ENCODE data around the gene IQGAP2.

IQGAP2 gene

GRCh38 chr5:76672242-76672641 is 269.2 kb downstream of the IQGAP2 start:
- H3K14ac ChIP-seq (ENCODE audit: low read length): no peak overlapping the region
- no peak overlapping the region for H3K18ac ChIP-seq (ENCODE audit: low read length)
- H3K79me2 ChIP-seq (ENCODE audit: control insufficient read depth, insufficient read depth, low read length, poor library complexity): no peaks in the 10 kb centered on the region
- no peak overlapping the region for H3K4me2 ChIP-seq (ENCODE audit: low read length)
- H3K9ac ChIP-seq (ENCODE audit: low read length): no peak overlapping the region
- H3K4me1 ChIP-seq (ENCODE audit: control insufficient read depth in 1 of 2, insufficient read depth in 2 of 2, low read length in 2 of 2): no peaks in the 10 kb centered on the region
- no peaks in the 10 kb centered on the region for H3K79me1 ChIP-seq (ENCODE audit: low read length)
- H3K27ac ChIP-seq (ENCODE audit: low read depth, low read length): no peak overlapping the region
- WGBS (ENCODE audit: extremely low coverage, insufficient coverage, insufficient read length): no CpG with 5 or more reads among the region's 2 CpGs
- no peak for DNase-seq
- no peak overlapping the region for H2BK5ac ChIP-seq (ENCODE audit: low read depth, low read length, poor library complexity)
- no peak overlapping the region for H2BK12ac ChIP-seq (ENCODE audit: low read length)
- H2AFZ ChIP-seq (ENCODE audit: insufficient read depth, low read length, poor library complexity): no peak overlapping the region
- H4K91ac ChIP-seq (ENCODE audit: low read depth, low read length): no peak overlapping the region
- no peak overlapping the region for H3K4me3 ChIP-seq (ENCODE audit: low read depth, low read length)
- no peaks in the 10 kb centered on the region for H3K36me3 ChIP-seq (ENCODE audit: control insufficient read depth in 1 of 2, insufficient read depth in 2 of 2, low read length in 2 of 2)
- H3K9me3 ChIP-seq (ENCODE audit: insufficient read depth, low read depth, low read length): no peaks in the 10 kb centered on the region
- no peak overlapping the region for H2AK5ac ChIP-seq (ENCODE audit: low read length)
- H4K12ac ChIP-seq (ENCODE audit: low read depth, low read length): no peak overlapping the region
- H2BK120ac ChIP-seq (ENCODE audit: insufficient read depth, low read length, poor library complexity): no peak overlapping the region
- H3K27me3 ChIP-seq (ENCODE audit: insufficient read depth, low read length): no peaks in the 10 kb centered on the region
- no peak overlapping the region for H4K8ac ChIP-seq (ENCODE audit: low read depth, low read length)
- no peak overlapping the region for H3K4ac ChIP-seq (ENCODE audit: low read depth, low read length)
- no peak overlapping the region for H3K23ac ChIP-seq (ENCODE audit: low read length)

DNA sequence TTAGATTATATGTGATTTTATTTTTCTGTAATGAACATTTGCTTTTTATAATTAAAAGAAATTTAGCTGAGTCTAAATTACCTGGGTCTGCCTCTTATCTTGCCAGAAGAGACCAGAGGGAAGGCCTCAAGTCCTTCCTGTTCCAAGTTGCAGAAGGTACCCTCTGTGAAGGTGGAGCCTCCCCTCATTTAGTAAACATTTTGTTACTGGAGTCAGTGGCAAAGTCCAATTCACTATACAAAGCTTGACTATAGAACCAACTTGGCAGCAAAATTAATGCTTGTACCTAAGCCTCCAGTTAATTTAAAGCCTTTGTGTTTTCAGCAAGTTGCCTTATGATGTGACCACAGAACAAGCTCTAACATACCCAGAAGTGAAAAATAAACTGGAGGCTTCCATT is 270.0 kb downstream of the IQGAP2 start:
- Histone ChIP-seq H3K23ac (ENCODE audit: low read length) (no peak overlapping the region), H3K27me3 (ENCODE audit: insufficient read depth, low read length) (no peaks in the 10 kb centered on the region), H3K18ac (ENCODE audit: low read length) (no peak overlapping the region), H3K9me3 (ENCODE audit: insufficient read depth, low read depth, low read length) (no peaks in the 10 kb centered on the region), H2BK12ac (ENCODE audit: low read length) (no peak overlapping the region), H2AFZ (ENCODE audit: insufficient read depth, low read length, poor library complexity) (no peak overlapping the region), H3K14ac (ENCODE audit: low read length) (no peak overlapping the region), H4K12ac (ENCODE audit: low read depth, low read length) (no peak overlapping the region), H3K79me2 (ENCODE audit: control insufficient read depth, insufficient read depth, low read length, poor library complexity) (no peaks in the 10 kb centered on the region), H3K27ac (ENCODE audit: low read depth, low read length) (no peak overlapping the region), H3K36me3 (ENCODE audit: control insufficient read depth in 1 of 2, insufficient read depth in 2 of 2, low read length in 2 of 2) (no peaks in the 10 kb centered on the region), H2AK5ac (ENCODE audit: low read length) (no peak overlapping the region), H3K4ac (ENCODE audit: low read depth, low read length) (no peak overlapping the region), H3K9ac (ENCODE audit: low read length) (no peak overlapping the region), H3K4me2 (ENCODE audit: low read length) (no peak overlapping the region), H2BK120ac (ENCODE audit: insufficient read depth, low read length, poor library complexity) (no peak overlapping the region), H3K4me1 (ENCODE audit: control insufficient read depth in 1 of 2, insufficient read depth in 2 of 2, low read length in 2 of 2) (no peaks in the 10 kb centered on the region), H4K8ac (ENCODE audit: low read depth, low read length) (no peak overlapping the region), H4K91ac (ENCODE audit: low read depth, low read length) (no peak overlapping the region), H2BK5ac (ENCODE audit: low read depth, low read length, poor library complexity) (no peak overlapping the region), H3K79me1 (ENCODE audit: low read length) (no peaks in the 10 kb centered on the region), H3K4me3 (ENCODE audit: low read depth, low read length) (no peak overlapping the region)
- DNase-seq: no peak

GRCh38 chr5:76674330-76675066 is 271.4 kb downstream of the IQGAP2 start:
- H3K79me2 ChIP-seq (ENCODE audit: control insufficient read depth, insufficient read depth, low read length, poor library complexity): no peaks in the 10 kb centered on the region
- H3K18ac ChIP-seq (ENCODE audit: low read length): no peak overlapping the region
- H2BK120ac ChIP-seq (ENCODE audit: insufficient read depth, low read length, poor library complexity): no peak overlapping the region
- no CpG with 5 or more reads among the region's 8 CpGs for WGBS (ENCODE audit: extremely low coverage, insufficient coverage, insufficient read length)
- H2BK12ac ChIP-seq (ENCODE audit: low read length): no peak overlapping the region
- no peak overlapping the region for H3K27ac ChIP-seq (ENCODE audit: low read depth, low read length)
- H3K4me2 ChIP-seq (ENCODE audit: low read length): no peak overlapping the region
- H3K79me1 ChIP-seq (ENCODE audit: low read length): no peaks in the 10 kb centered on the region
- no peak for DNase-seq
- no peak overlapping the region for H4K12ac ChIP-seq (ENCODE audit: low read depth, low read length)
- no peak overlapping the region for H3K4me3 ChIP-seq (ENCODE audit: low read depth, low read length)
- H3K27me3 ChIP-seq (ENCODE audit: insufficient read depth, low read length): no peaks in the 10 kb centered on the region
- no peak overlapping the region for H3K9ac ChIP-seq (ENCODE audit: low read length)
- H3K9me3 ChIP-seq (ENCODE audit: insufficient read depth, low read depth, low read length): no peaks in the 10 kb centered on the region
- no peaks in the 10 kb centered on the region for H3K36me3 ChIP-seq (ENCODE audit: control insufficient read depth in 1 of 2, insufficient read depth in 2 of 2, low read length in 2 of 2)
- H3K23ac ChIP-seq (ENCODE audit: low read length): no peak overlapping the region
- H3K14ac ChIP-seq (ENCODE audit: low read length): no peak overlapping the region
- H4K8ac ChIP-seq (ENCODE audit: low read depth, low read length): no peak overlapping the region
- H4K91ac ChIP-seq (ENCODE audit: low read depth, low read length): no peak overlapping the region
- H2AFZ ChIP-seq (ENCODE audit: insufficient read depth, low read length, poor library complexity): no peak overlapping the region
- no peak overlapping the region for H2BK5ac ChIP-seq (ENCODE audit: low read depth, low read length, poor library complexity)
- H2AK5ac ChIP-seq (ENCODE audit: low read length): no peak overlapping the region
- H3K4ac ChIP-seq (ENCODE audit: low read depth, low read length): no peak overlapping the region
- no peaks in the 10 kb centered on the region for H3K4me1 ChIP-seq (ENCODE audit: control insufficient read depth in 1 of 2, insufficient read depth in 2 of 2, low read length in 2 of 2)

- Histone ChIP-seq H3K9me3 (ENCODE audit: insufficient read depth, low read depth, low read length) (no peaks in the 10 kb centered on the region), H3K4me2 (ENCODE audit: low read length) (no peak overlapping the region), H3K4me3 (ENCODE audit: low read depth, low read length) (no peak overlapping the region), H3K4me1 (ENCODE audit: control insufficient read depth in 1 of 2, insufficient read depth in 2 of 2, low read length in 2 of 2) (no peaks in the 10 kb centered on the region), H3K23ac (ENCODE audit: low read length) (no peak overlapping the region), H4K12ac (ENCODE audit: low read depth, low read length) (no peak overlapping the region), H3K27ac (ENCODE audit: low read depth, low read length) (no peak overlapping the region), H3K36me3 (ENCODE audit: control insufficient read depth in 1 of 2, insufficient read depth in 2 of 2, low read length in 2 of 2) (no peaks in the 10 kb centered on the region), H4K91ac (ENCODE audit: low read depth, low read length) (no peak overlapping the region), H3K27me3 (ENCODE audit: insufficient read depth, low read length) (no peaks in the 10 kb centered on the region), H2AFZ (ENCODE audit: insufficient read depth, low read length, poor library complexity) (no peak overlapping the region), H2BK5ac (ENCODE audit: low read depth, low read length, poor library complexity) (no peak overlapping the region), H3K79me2 (ENCODE audit: control insufficient read depth, insufficient read depth, low read length, poor library complexity) (no peaks in the 10 kb centered on the region), H2BK12ac (ENCODE audit: low read length) (no peak overlapping the region), H3K9ac (ENCODE audit: low read length) (no peak overlapping the region), H2AK5ac (ENCODE audit: low read length) (no peak overlapping the region), H3K18ac (ENCODE audit: low read length) (no peak overlapping the region), H3K14ac (ENCODE audit: low read length) (no peak overlapping the region), H3K79me1 (ENCODE audit: low read length) (no peaks in the 10 kb centered on the region), H4K8ac (ENCODE audit: low read depth, low read length) (no peak overlapping the region), H3K4ac (ENCODE audit: low read depth, low read length) (no peak overlapping the region), H2BK120ac (ENCODE audit: insufficient read depth, low read length, poor library complexity) (no peak overlapping the region)
- no peak for DNase-seq
- WGBS (ENCODE audit: extremely low coverage, insufficient coverage, insufficient read length): no CpG with 5 or more reads among the region's 1 CpG
Measured at GRCh38 chr5:76675364-76675763, 272.3 kb downstream of the IQGAP2 start.

All from trophoblast cell (in vitro differentiated cells and primary cell).